Mesenteric fat pad (tissue), 1 donor: Measurements from ENCODE around the gene TIMD4. TPM values are rescaled to one million over a fixed set of nuclear protein-coding genes. Genes with fewer than 3 reads are reported as not detected.

Source experiments
- DNase-seq: peaks from one replicate; pipeline ENCODE4 v3.0.0-alpha.2; 2020; ENCODE audit warnings: low spot score
- total RNA-seq: library from RNA; stranded (reverse); fragmentation: NEBNext Ultra II Directional; extraction: Animal tissue kit (Norgen Biotek cat#: 25700); gene quantifications from one replicate; pipeline ENCODE4 v1.2.1, GENCODE V29; 2021
- donor health status: DM: yes; HTN: yes; CAD: no.

Gene TIMD4
- total RNA-seq, 1 donor from 2014 or later = not detected

GRCh38 chr5:156922207-156922792 lies 40.7 kb downstream of the TIMD4 start:
- DNase-seq = no peak

GRCh38 chr5:156920861-156921431 lies 42.1 kb downstream of the TIMD4 start:
- DNase-seq = no peak

GRCh38 chr5:156920042-156920860 lies 42.8 kb downstream of the TIMD4 start:
- DNase-seq = no peak

- no peak for DNase-seq
Measured at GRCh38 chr5:156918311-156918845, 44.6 kb downstream of the TIMD4 start.

GRCh38 chr5:156914371-156914737 lies 48.7 kb downstream of the TIMD4 start:
- no peak for DNase-seq

- DNase-seq = no peak
Measured at GRCh38 chr5:156913719-156914370, 49.2 kb downstream of the TIMD4 start.

- DNase-seq = no peak
Measured at GRCh38 chr5:156913355-156913718, 49.7 kb downstream of the TIMD4 start.

- no peak for DNase-seq
Measured at GRCh38 chr5:156912869-156913268, 50.2 kb downstream of the TIMD4 start.

- DNase-seq = no peak
Measured at GRCh38 chr5:156909180-156909579, 53.8 kb downstream of the TIMD4 start.

GRCh38 chr5:156907667-156908066 lies 55.4 kb downstream of the TIMD4 start:
- no peak for DNase-seq

GRCh38 chr5:156906807-156907206 lies 56.2 kb downstream of the TIMD4 start:
- DNase-seq = no peak

- no peak for DNase-seq
Measured at GRCh38 chr5:156896546-156896945, 66.5 kb downstream of the TIMD4 start.

GRCh38 chr5:156893517-156893916 lies 69.5 kb downstream of the TIMD4 start:
- no peak for DNase-seq

GRCh38 chr5:156892864-156893263 lies 70.2 kb downstream of the TIMD4 start:
- DNase-seq = no peak

- no peak for DNase-seq
Measured at GRCh38 chr5:156892223-156892622, 70.8 kb downstream of the TIMD4 start.

- no peak for DNase-seq
Measured at GRCh38 chr5:156888520-156888919, 74.5 kb downstream of the TIMD4 start.

- DNase-seq = no peak
Measured at GRCh38 chr5:156883316-156883875, 79.6 kb downstream of the TIMD4 start.

GRCh38 chr5:156879665-156880285 lies 83.3 kb downstream of the TIMD4 start:
- DNase-seq = no peak

- no peak for DNase-seq
Measured at GRCh38 chr5:156871212-156871611, 91.8 kb downstream of the TIMD4 start.

GRCh38 chr5:156870498-156870839 lies 92.6 kb downstream of the TIMD4 start:
- DNase-seq = no peak
